Kidney (tissue), 14 donors: ENCODE data around the gene KPNA2. TPM values are rescaled to one million over a fixed set of nuclear protein-coding genes. Genes with fewer than 3 reads are reported as not detected.

ENCODE experiments used
- DNase-seq, 5 donors: peaks; one replicate each; pipeline ENCODE4 v3.0.0-alpha.2; 2013 to 2020
- FAIRE-seq: peaks from 2 replicates; lab custom pipeline; 2012; peaks lifted over from hg19 to GRCh38; lab: Jason Lieb, UNC
- H3K27ac ChIP-seq, 2 donors: one replicate each; pipeline ENCODE4 v1.7.0; 2013; ENCODE audit warnings: low read depth in 2 of 2, low read length in 2 of 2, inconsistent platforms in 1 of 2
- H3K27me3 ChIP-seq: one replicate; pipeline ENCODE4 v1.7.1; 2013; ENCODE audit warnings: low read length, inconsistent platforms; ENCODE audit not compliant: control insufficient read depth, insufficient read depth
- H3K36me3 ChIP-seq, 3 donors: one replicate each; pipeline versions ENCODE4 v1.7.0 to v1.7.1; 2013; ENCODE audit warnings: low read length in 3 of 3, control low read depth in 1 of 3, inconsistent platforms in 1 of 3; ENCODE audit not compliant: insufficient read depth in 3 of 3, control insufficient read depth in 2 of 3
- H3K4me1 ChIP-seq, 3 donors: one replicate each; pipeline versions ENCODE4 v1.7.0 to v1.7.1; 2013; ENCODE audit warnings: low read length in 3 of 3, inconsistent platforms in 1 of 3, low read depth in 1 of 3; ENCODE audit not compliant: control insufficient read depth in 2 of 3, insufficient read depth in 2 of 3
- H3K4me3 ChIP-seq, 3 donors: one replicate each; pipeline versions ENCODE4 v1.7.0 to v1.8.1; 2013; ENCODE audit warnings: low read length in 3 of 3, control low read depth in 1 of 3, inconsistent platforms in 1 of 3
- H3K9ac ChIP-seq, 3 donors: one replicate each; pipeline versions ENCODE4 v1.7.0 to v1.7.1; 2013; ENCODE audit warnings: low read length in 3 of 3, control low read depth in 1 of 3, inconsistent platforms in 1 of 3
- H3K9me3 ChIP-seq, 3 donors: one replicate each; pipeline versions ENCODE4 v1.7.0 to v1.7.1; 2013; ENCODE audit warnings: low read length in 3 of 3, control low read depth in 1 of 3, inconsistent platforms in 1 of 3; ENCODE audit not compliant: control insufficient read depth in 2 of 3, insufficient read depth in 1 of 3
- CTCF ChIP-seq: IDR thresholded peaks from 3 replicates; pipeline ENCODE4 v1.5.1; 2012; ENCODE audit warnings: mild to moderate bottlenecking, moderate library complexity, borderline replicate concordance; ENCODE audit not compliant: insufficient read depth; ENCODE audit errors: extremely low read depth
- intact Hi-C: fragments of 100-400 bp; cut with DNase I; formaldehyde crosslinking; loops from one replicate; pipeline ENCODE4 v1.11.1; 2022
- polyA plus RNA-seq: library from polyadenylated mRNA; stranded (reverse); fragments of 350-450 nt; fragmentation: Illumina TruSeq; extraction: RNeasy Lipid Tissue Mini Kit (QIAGEN cat#74804); gene quantifications from one replicate; pipeline ENCODE4 v1.2.3, GENCODE V29; 2014; ENCODE audit warnings: low read depth, low replicate concordance; ENCODE audit not compliant: insufficient read depth
- total RNA-seq: library from RNA; stranded (reverse); fragmentation: NEBNext Ultra II Directional; extraction: Animal tissue kit (Norgen Biotek cat#: 25700); gene quantifications from one replicate; pipeline ENCODE4 v1.2.1, GENCODE V29; 2021
- donor health status: control.
- donor health status: control.
- donor health status: control.
- donor health status: control.
- donor health status: control.
- donor health status: DM: yes; HTN: yes; CAD: no.
- donor health status: Normal renal cell carcinoma (clear cell type).

KPNA2 gene
- total and polyA plus RNA-seq, 2 donors from 2014 or later = 23.3 to 27.4 TPM

GRCh38 chr17:67992548-67993152 is 42.9 kb upstream of the KPNA2 start:
- FAIRE-seq = no peak
- no peaks in the 10 kb centered on the region for H3K9me3 ChIP-seq
- intact Hi-C loops = no loop called here
- H3K4me1 ChIP-seq = peaks cover 0 to 6% (median 5%) of the 10 kb centered on the region in 3 donors
- DNase-seq = peak in 1 of 5 donors; percentile 27
- peak overlapping the region; percentile 65 to 76 (median 71) for H3K9ac ChIP-seq
- TF ChIP-seq CTCF = no peak
- H3K36me3 ChIP-seq = no peaks in the 10 kb centered on the region
- H3K27me3 ChIP-seq = no peaks in the 10 kb centered on the region
- peak overlapping the region; percentile 78 to 85 (median 79) for H3K4me3 ChIP-seq
- H3K27ac ChIP-seq = peak overlapping the region; percentile 89 to 91

- no peaks in the 10 kb centered on the region for H3K36me3 ChIP-seq
- TF ChIP-seq CTCF = no peak
- no peaks in the 10 kb centered on the region for H3K27me3 ChIP-seq
- peak overlapping the region; percentile 78 to 85 (median 79) for H3K4me3 ChIP-seq
- no peaks in the 10 kb centered on the region for H3K9me3 ChIP-seq
- FAIRE-seq (no peak), DNase-seq (peak; percentile 83 to 94 (median 89))
- H3K27ac ChIP-seq = peak overlapping the region; percentile 89 to 93
- peak overlapping the region; percentile 71 to 76 (median 73) for H3K9ac ChIP-seq
- H3K4me1 ChIP-seq = peaks cover 0 to 6% (median 5%) of the 10 kb centered on the region in 3 donors
- intact Hi-C loops = no loop called here
Measured at GRCh38 chr17:67993153-67993997, 42.2 kb upstream of the KPNA2 start.

GRCh38 chr17:67993998-67994361 is 41.6 kb upstream of the KPNA2 start:
- H3K9ac ChIP-seq = peak overlapping the region in 2 of 3 donors; percentile 47 to 73
- no peak for FAIRE-seq
- no peak for TF ChIP-seq CTCF
- intact Hi-C loops = no loop called here
- no peaks in the 10 kb centered on the region for H3K27me3 ChIP-seq
- H3K27ac ChIP-seq = peak overlapping the region; percentile 71 to 93
- DNase-seq = no peak
- H3K36me3 ChIP-seq = no peaks in the 10 kb centered on the region
- H3K4me1 ChIP-seq = peaks cover 0 to 6% (median 5%) of the 10 kb centered on the region in 3 donors
- H3K9me3 ChIP-seq = no peaks in the 10 kb centered on the region
- H3K4me3 ChIP-seq = peak overlapping the region; percentile 52 to 78 (median 71)
